ENCODE data around the gene GNL1.
"Not testable (repeated sequence)": the region's sequence is repeated elsewhere in the genome, so short reads cannot be mapped to it uniquely, and the experiment has no call there.

The GNL1 gene

GRCh38 chr6:30556066-30556905 lies at the start of gene GNL1:
TSS of gene GNL1 (minus strand) at chr6:30556489. CDS start at chr6:30556203, 286 bp downstream.
- DNase-seq (ENCODE audit: low read depth) = no peak

- DNase-seq (ENCODE audit: low read depth) = no peak
Measured at GRCh38 chr6:30603961-30604360, 47.7 kb upstream of the GNL1 start.

GRCh38 chr6:30601815-30602641 lies 45.7 kb upstream of the GNL1 start:
- no peak for DNase-seq (ENCODE audit: low read depth)

- no peak for DNase-seq (ENCODE audit: low read depth)
Measured at GRCh38 chr6:30601436-30601814, 45.1 kb upstream of the GNL1 start.

GRCh38 chr6:30600451-30600961 lies 44.2 kb upstream of the GNL1 start:
- no peak for DNase-seq (ENCODE audit: low read depth)

GRCh38 chr6:30599625-30600324 lies 43.5 kb upstream of the GNL1 start:
- DNase-seq (ENCODE audit: low read depth) = no peak

GRCh38 chr6:30598912-30599624 lies 42.8 kb upstream of the GNL1 start:
- no peak for DNase-seq (ENCODE audit: low read depth)

GRCh38 chr6:30597315-30598144 lies 41.2 kb upstream of the GNL1 start:
- DNase-seq (ENCODE audit: low read depth) = not testable (repeated sequence)

GRCh38 chr6:30592287-30592686 lies 36.0 kb upstream of the GNL1 start:
- no peak for DNase-seq (ENCODE audit: low read depth)

GRCh38 chr6:30591008-30591407 lies 34.7 kb upstream of the GNL1 start:
- no peak for DNase-seq (ENCODE audit: low read depth)

- DNase-seq (ENCODE audit: low read depth) = no peak
Measured at GRCh38 chr6:30590509-30590908, 34.2 kb upstream of the GNL1 start.

GRCh38 chr6:30589754-30590358 lies 33.6 kb upstream of the GNL1 start:
- no peak for DNase-seq (ENCODE audit: low read depth)

- no peak for DNase-seq (ENCODE audit: low read depth)
Measured at GRCh38 chr6:30583921-30584320, 27.6 kb upstream of the GNL1 start.

GRCh38 chr6:30578051-30578450 lies 21.8 kb upstream of the GNL1 start:
- no peak for DNase-seq (ENCODE audit: low read depth)

GRCh38 chr6:30573113-30573512 lies 16.8 kb upstream of the GNL1 start:
- DNase-seq (ENCODE audit: low read depth) = no peak

- no peak for DNase-seq (ENCODE audit: low read depth)
Measured at GRCh38 chr6:30572148-30572547, 15.9 kb upstream of the GNL1 start.

GRCh38 chr6:30571762-30572082 lies 15.4 kb upstream of the GNL1 start:
- DNase-seq (ENCODE audit: low read depth) = no peak

- peak; percentile 82 for DNase-seq (ENCODE audit: low read depth)
Measured at GRCh38 chr6:30571075-30571761, 14.9 kb upstream of the GNL1 start, which contains the start of gene ABCF1. TSS of gene ABCF1 (plus strand) at chr6:30571442. CDS start at chr6:30571488, 46 bp downstream.

- no peak for DNase-seq (ENCODE audit: low read depth)
Measured at GRCh38 chr6:30570740-30571074, 14.4 kb upstream of the GNL1 start.

- DNase-seq (ENCODE audit: low read depth) = no peak
Measured at GRCh38 chr6:30570263-30570662, 14.0 kb upstream of the GNL1 start.
